HG02840 (cell line): ENCODE measurements around the gene SAE1.
A peak's percentile ranks its signal among the peaks of the same experiment; 100 is the strongest.

Source experiments
- ATAC-seq: cut with Tn5 transposase; IDR thresholded peaks from one replicate; pipeline ENCODE4 v1.9.1; 2021; ENCODE audit warnings: mild to moderate bottlenecking, moderate library complexity, moderate number of reproducible peaks; ENCODE audit not compliant: unreplicated experiment, low FRiP score

SAE1 gene

DNA sequence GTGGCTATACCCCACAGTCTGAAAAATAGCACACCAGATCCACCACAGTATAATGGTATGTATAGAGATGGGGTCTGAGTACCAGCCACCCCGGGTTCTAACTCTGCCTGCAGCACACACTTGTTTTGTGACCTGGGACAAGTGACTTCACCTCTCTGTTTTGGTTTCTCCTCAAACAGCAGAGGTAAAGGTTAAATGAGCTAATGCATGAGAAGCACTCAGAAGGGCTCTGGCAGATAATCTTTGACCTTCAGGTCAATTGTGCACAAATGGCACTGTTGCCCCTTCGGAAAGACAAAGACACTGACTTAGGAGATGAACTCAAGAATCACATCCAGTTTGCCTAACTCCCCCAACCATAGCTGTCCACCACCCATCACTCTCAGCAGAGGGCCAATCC lies 24.8 kb upstream of the SAE1 start:
- ATAC-seq = no peak

DNA sequence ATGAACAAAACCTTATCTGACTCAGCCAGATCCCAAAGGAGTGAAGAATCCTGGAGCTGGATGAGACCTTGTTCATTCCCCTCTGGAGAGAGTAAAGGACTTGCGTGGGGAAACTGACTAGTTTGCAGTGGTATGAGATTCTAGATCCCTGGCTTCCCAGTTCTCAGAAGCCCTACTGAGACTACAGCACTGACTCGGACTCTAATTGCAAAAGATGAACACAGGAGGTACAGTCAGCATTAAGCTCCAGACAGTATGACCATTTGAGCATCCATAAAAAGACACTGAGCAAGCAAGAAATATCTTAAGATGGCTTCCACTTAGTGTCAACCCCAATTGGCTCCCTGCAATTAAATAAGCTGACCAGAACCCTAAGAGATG lies 23.8 kb upstream of the SAE1 start:
- no peak for ATAC-seq

DNA sequence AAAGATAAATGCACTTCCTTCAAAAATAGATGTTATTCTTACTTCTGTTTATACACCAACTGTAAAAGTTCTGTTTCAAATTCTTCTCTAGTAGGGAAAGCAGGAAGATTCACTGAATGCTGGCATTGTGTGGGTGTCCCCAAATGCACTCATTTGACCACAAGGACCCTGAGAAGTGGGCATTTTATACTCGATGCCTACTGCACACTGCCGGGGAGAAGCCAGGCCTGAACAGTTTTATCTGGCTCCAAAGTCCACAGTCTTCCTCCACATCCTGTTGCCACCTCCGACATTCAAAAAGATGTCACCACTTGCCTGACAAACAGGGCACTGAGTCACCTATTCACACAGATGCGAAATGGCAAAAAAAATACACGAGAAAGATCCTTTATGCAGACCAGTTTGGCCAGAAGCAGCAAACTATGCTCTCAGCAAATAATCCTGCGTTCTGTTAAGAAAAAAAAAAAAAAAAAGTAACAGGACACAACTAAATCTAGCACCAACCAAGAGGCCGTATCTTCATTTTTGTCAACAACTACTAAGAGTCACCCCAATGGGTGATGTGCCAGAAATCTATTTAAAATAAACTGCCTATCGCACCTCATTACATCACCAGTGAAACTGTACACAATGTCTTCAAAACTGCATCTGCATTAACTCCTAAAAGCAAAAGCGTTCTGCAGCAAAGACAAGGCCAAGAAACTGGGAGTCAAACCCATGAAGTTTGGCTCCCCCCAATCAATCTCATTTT lies 23.3 kb upstream of the SAE1 start:
- no peak for ATAC-seq

DNA sequence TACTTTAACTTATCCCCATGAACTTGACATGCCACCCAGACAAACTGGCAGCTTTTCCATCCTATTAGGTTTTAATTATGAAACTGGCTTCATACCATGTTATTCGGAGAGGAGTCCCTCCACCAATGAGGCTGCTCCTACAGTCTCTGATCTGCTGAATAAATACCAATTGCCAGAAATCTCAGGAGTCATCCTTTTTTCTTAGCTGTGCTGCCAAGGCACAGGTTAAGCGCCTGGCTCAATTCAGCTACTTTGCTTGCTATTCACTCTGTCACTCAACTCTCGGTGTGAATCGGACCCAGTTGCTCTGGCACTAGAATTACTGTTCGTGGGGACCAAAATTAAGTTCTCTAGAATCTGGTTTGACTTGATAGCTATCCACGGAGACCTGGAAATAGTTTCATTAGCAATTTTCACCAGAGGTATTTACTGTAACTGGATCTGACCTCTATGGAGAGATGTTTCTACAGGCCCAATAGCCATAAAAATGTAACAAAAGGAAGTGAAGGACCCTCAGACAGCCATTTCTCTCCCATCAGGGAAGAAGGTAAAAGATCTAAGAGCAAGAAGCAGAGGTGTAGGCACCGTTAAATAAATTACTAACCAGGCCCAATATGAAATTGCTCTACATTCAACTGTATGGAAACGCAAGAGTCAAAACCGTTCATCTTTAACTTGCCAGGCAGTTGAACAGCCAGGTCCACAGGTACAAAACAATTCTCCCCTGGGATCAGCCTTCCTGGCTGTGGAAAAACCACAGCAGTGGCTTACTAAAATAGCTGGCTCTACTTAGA lies 22.5 kb upstream of the SAE1 start:
- ATAC-seq = no peak

DNA sequence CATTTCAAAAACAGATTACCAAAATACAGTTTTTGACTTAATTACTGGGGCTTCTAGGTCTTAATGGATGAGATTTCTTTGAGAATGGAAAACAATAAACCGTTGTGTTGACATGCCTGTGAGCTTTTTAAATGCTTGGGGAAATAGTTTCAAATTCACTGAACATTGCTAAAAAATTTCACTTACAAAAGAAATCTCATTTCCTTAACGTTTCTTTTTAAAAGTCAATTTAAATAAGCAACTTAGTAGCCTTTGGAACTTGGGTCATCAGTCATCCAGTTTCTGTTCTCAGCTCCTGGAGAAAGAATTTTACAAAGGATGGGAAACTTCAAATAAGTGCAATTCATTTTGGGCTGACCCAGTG lies 21.5 kb upstream of the SAE1 start:
- no peak for ATAC-seq

DNA sequence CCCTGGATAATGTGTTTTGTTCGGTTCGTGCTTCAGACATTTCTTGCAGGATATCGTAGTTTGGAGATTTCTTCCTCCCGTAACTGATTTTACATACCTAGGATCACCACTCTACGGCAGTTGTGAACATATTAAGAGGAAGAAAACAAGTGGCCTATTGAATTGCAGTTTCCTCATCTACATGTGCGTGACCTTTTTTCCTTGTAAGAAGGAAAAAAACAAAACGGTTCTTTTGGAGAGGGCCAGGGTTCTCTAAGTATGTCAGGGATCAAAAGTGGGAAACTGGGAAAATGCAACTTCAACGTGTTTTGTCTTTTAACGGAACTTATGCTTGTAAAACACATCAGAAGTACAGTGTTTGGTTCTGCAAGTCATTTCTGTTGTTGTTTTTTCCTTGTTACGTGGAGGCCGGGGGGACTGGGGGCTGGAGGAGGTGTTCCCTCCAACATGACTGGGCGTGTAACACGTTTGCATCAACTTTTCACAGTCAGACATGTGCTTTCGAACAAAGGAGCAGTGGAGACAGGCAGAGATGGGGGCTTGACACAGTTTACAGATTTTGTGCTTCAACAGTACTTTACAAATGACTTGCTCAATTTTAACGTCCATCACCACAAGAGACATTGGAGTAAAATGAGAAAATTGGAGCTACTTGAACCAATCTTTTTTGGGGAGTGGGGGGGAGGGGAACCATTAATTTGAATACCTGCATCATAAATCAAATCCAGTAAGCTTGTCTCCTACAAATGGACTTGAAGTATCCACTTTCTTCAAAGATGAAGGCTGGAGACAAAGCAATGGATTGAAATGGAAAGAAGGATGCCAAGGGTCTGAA lies 20.9 kb upstream of the SAE1 start:
- no peak for ATAC-seq

DNA sequence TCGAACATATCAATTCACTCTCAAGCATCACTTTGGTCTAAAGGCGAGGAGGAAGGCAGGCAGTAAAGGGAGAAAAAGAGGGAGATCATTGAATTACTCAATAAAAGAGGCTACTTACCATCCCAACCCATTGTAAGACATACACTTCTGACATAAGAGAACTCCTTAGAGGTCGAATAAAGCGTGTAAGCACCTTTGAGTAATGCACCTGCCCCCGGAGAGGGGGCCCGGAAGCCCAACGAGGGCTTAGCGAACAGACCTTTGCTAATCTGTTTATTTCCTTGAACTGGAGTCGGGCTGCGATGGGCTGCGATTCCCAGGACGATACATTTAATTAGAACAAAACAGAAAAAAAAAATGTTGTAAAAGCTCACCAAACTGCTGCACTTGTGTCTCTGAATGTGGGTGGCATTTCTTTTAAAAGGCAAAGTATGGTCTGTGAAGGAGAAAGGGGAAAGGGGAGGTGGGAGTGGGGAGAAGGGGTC lies 20.1 kb upstream of the SAE1 start:
- no peak for ATAC-seq

DNA sequence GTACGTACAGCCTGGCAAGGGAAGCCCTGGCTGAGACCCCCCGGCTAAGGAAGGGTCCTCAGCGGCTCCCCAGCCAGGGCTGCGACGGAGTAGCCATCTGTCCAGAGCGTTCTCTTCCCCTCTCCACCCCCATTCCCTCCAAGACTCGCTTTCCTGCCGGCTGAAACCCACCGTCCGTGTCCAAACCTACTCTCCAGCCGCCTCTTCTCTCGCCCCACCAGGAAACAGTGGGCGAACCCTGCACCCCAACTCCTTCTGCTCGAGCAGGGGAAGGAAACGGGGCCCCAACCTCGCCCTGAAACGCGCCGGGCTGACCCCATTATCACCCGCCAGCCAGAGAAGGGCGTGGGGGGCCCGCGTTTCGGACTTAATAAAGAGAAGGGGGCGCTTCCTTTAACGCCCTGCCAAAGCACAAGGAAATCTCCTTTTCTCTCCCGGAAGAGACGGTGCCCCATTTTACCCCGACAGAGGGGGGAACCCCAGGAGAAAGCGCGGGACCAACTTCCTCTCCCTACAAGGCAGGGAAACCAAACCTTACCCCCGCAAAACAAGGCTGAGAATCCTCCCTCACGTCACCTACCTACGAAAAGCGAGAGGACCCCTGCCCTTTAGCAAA lies 19.5 kb upstream of the SAE1 start:
- no peak for ATAC-seq

DNA sequence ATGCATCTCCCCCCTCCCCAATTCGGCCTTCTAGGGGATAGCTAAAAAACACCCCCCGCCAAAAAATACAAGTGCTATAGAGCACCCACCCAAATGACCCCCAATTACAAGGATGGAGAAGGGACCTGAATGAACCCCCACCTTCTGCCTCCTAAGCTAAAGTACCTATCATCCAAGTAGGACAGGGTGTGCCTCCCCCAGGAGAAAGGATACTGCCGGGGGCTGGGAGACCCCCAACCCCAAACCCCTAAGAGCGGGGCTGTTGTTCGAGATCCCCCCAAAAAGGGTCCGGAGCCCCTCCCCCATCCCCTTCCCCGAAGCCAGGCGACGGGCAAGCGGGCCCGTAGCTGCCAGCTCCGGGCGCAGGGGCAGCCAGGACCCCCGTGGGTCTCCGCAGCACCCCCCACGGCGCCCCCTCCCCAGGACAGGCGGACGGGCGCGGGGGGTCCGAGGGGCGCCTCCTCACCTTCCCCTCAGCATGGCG lies 18.9 kb upstream of the SAE1 start:
- ATAC-seq = no peak

DNA sequence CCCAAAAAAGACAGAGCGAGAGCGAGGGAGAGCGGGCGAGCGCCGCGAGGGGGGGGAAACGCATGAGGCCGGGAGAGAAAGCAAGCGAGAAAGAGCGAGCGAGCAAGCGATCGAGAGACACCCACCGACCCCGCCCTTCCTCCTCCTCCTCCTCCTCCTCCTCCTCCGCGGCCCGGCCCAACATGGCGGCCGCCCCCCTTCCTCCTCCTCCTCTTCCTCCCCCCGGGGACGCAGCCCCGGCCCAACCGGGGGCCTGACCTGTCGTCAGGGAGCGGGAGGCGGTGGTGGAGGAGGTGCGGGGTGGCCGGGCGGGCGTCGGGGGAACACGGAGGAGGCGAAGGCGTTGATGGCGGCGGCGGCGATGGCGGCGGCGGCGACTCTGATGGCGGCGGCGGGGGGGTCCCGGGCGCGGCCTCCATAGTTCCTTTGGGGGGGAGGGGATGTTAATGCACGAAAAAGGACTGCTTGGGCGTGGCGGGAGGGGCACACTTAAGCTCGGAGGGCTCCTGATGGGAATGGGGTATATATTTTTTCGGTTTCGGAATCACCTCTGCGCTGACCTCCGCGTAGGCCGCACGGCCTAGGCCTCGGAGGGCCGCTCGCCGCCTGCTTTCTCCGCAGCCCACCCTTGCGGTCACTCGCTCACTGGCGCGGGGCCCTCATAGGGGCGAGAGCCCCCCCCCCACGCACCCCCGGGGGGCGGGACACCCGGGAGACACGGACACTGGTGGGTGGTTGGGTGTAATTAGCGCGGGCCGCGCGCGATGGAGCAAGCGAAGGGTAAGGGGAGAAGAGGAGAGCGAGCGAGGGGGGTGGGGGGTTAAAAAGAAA lies 18.3 kb upstream of the SAE1 start:
- ATAC-seq = peak; percentile 22

DNA sequence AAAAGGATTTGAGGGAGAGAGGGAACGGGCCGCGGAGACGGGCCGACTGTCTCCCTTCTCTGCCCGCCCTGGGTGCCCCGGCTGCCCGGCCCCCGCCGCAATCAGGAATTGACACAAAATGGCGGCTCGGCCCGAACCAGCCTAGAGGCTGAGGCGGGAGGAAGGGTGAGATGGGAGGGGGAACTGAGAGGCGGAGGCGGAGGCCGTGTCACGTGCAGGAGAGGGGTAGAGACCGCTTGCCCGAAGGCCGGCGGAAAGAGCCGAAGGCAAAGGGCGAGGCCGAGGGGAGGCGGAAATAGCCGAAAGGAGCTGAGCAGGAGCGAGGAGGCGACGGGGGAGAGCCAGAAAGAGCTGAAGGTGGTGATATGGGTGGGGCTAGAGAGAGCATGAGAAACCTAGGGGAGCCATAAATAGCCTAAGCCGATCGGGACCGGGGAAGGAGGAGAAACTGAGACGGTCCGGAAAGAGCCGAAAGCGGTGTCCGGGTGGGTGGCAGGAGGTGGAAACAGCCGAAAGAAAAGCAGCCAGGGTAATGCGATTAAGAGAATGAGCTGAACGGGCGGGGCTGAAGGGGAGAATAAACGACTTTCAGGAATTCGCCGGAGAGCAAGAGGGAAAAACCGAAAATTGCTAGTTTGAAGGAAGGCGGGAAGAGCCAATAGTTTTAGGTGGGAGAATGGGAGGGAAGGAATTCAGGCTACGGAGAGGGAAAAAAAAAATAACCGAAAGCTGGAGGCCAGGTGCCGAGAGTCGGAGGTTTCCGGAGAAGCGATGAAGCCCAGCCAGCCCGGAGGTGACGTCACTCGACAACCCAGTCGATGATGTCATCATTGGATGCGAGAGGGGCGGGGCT lies 17.4 kb upstream of the SAE1 start, which contains the start of gene ZC3H4:
ZC3H4 (minus strand) TSS at position 780 of the 853 bp plus-strand sequence. CDS start 1,192 bp downstream, outside the sequence.
- ATAC-seq = peak; percentile 86

DNA sequence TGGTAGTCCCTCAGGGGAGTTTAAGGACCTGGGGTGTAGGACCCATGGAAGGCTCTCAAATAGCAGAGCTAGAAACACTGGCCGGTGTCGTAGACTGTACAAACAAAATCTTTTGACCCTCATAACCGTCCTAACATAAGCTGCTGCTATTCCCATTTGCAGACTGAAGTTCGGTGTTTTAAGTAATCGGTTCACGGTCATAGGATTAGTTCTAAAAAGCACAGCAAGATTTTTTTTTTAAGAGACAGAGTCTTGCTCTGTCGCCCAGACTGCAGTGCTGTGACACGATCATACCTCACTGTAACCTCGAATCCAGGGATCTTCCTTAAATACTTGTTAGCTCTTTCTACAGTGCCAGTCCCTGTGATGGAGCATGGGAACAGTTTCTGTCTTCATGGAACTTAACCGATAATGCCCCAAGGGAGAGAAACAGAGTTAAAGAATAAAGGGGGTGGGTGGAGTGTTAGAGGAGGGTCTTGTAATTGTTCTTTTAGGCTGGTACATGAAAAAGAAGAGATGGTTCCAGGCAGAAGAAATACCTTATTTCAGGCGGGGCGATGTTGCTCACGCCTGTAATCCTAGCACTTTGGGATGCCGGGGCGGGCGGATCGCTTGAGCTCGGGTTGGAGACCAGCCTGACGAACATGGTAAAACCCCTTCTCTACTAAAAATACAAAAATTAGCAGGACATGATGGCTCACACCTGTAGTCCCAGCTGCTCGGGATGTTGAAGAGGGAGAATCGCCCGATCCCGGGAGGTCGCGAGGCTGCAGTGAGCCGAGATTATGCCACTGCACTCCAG lies 16.6 kb upstream of the SAE1 start:
- no peak for ATAC-seq

DNA sequence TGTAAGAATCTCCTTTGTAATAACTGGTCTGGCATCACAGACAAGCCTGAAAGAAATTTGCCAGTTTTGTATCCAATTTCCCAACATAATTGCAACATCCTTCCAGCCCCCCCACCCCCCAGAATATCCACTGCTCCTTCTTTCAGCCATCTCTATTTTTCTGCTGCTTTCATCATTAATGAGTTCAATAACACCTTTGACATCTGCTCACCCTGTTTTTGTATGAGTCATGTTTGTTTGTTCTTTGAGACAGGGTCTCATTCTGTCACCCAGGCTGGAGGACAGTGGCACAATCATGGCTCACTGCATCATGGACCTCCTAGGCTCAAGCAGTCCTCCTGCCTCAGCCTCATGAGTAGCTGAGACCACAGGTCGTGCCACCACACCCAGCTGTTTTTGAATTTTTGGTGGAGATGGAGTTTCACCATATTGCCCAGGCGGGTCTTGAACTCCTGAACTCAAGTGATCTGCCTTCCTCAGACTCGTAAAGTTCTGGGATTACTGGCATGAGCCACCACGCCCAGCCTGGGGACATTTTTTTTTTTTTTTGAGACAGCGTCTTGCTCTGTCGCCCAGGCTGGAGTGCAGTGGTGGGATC lies 10.1 kb upstream of the SAE1 start:
- no peak for ATAC-seq

DNA sequence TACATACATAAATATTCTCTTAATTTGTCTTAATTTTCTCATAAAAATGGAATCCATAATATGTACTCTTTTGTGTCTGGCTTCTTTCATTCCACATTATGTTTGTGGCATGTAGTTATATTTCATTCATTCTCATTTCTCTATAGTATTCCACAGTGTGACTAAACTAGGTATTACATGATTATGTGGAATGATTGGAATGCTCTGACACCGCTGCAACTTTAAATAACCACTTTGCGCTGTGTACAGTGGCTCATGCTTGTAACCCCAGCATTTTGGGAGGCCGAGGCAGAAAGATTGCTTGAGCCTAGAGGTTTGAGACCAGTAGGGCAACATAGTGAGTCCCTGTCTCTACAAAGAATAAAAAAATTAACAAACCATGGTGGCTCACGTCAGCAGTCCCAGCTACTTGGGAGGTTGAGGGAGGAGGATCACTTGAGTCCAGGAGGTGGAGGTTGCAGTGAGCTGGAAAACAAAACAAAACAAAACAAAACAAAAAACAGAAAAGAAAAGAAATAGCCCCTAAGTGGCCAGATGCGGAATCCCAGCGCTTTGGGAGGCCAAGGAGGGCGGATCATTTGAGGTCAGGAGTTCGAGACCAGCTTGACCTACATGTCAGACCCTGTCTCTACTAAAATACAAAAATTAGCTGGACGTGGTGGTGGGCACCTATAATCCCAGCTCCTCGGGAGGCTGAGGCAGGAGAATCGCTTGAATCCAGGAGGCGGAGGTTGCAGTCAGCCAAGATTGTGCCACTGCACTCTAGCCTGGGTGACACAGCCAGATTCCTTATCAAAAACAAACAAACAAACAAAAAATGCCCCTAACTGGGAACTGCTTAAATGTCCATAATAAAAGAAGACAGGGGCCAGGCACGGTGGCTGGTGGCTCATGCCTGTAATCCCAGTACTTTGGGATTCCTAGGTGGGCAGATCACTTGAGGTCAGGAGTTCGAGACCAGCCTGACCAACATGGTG lies 8.0 kb upstream of the SAE1 start:
- ATAC-seq = no peak

DNA sequence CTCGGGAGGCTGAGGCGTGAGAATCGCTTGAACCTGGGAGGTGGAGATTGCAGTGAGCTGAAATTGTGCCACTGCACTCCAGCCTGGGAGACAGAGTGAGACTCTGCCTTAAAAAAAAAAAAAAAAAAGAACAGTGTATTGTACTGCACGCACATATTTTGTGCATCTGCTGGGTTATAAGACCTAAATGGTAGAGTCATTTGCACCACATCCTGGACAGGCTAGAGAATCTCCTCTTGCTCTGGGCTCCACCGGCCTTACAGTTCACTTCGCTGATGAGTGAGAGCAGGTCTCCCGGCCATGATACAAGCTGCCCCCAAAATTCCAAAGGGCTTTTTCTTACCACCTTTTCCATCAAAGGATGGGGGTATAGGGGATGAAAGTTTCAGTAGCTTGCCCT lies 7.2 kb upstream of the SAE1 start:
- no peak for ATAC-seq

DNA sequence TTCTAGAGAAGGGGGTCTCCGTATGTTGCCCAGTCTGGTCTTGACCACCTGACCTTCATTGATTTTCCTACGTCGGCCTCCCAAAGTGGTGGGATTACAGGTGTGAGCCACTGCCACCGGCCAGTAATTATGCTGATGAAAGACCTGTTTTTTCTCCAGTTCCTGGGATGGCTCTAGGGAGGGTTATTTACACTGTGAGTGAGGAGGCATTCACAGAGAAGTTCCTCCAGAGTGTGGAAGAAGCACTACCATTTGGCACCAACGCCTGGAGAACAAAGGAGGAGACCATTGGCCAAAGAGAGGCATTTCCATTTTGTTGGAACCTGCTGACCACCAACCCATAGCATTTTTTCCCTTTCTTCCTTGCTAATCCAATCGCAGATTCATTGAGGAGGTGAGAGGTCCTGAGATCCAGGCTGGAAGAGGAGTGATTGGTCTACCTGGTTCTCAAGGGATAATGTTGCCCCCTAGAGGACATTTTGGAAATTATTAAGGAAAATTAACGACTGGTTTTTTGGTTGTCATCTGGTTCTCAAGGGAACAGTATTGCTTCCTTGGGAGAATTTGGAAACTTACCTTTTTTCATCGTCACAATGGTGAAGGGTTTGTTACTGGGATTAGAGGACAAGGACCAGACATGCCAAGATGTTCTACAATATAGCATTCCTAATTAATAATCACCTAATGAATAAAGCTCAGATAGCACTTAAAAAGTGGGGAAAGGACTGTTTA lies 5.5 kb upstream of the SAE1 start:
- no peak for ATAC-seq
